ENCODE data around the gene STRN3.
"Not testable (repeated sequence)": the region's sequence is repeated elsewhere in the genome, so short reads cannot be mapped to it uniquely, and the experiment has no call there.

The STRN3 gene

GRCh38 chr14:30999038-30999773 lies 27.0 kb downstream of the STRN3 start:
- no peak for DNase-seq

- no peak for DNase-seq
Measured at GRCh38 chr14:30998100-30998706, 28.0 kb downstream of the STRN3 start.

GRCh38 chr14:30996892-30997659 lies 29.1 kb downstream of the STRN3 start:
- DNase-seq, result no peak

- no peak for DNase-seq
Measured at GRCh38 chr14:30995689-30996088, 30.5 kb downstream of the STRN3 start.

- no peak for DNase-seq
Measured at GRCh38 chr14:30994681-30995620, 31.2 kb downstream of the STRN3 start.

DNA sequence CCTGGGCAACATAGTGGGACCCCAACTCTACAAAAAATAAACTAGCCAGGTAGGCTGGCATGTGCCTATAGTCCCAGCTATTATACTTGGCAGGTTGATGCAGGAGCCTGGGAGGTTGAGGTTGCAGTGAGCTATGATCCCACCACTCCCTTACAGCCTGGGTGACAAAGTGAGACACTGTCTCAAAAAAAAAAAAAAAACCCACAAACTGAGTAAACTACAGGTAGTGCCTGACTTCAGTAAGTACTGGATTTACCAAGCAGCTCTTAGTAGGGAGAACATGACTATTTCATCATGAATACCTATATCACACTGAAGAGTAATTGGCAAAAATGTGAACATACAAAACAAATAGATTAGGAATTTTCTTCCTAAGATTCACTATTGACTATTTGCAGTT lies 33.1 kb downstream of the STRN3 start:
- no peak for DNase-seq

DNA sequence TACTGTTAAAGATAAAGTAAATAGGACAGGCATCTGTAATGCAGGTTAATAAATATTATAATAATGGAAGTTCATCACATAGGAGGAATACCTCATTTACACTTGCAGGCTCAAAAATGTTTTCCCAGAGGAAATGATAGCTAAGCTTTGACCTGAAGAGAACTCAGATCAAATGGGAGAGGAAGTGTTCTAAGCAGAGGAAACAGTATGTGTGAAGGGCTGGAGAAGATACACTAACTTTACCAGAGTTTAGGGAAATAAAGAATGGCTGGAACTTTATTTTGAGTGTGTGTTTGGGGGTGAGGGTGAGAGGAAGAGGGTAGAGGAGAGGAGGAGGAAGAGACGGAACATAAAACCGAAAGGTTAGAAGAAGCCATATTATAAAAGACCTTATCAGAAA lies 34.8 kb downstream of the STRN3 start:
- DNase-seq, result no peak

DNA sequence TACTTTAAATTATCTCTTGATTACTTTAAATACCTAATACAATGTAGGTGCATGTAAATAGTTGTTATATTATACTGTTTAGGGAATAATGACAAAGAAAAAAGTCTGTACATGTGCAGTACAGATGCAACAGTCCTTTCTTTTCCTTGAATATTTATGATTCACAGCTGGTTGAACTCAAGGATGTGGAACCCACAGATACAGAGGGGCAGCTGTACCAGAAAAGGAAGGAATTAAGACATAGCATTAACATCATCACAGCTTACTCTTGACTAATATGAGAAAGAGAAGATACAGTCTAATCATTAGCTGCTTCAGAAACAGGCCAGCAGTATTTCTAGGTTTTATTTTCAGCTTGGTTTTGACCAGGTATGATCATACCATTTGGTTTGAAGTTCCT lies 35.4 kb downstream of the STRN3 start:
- no peak for DNase-seq

DNA sequence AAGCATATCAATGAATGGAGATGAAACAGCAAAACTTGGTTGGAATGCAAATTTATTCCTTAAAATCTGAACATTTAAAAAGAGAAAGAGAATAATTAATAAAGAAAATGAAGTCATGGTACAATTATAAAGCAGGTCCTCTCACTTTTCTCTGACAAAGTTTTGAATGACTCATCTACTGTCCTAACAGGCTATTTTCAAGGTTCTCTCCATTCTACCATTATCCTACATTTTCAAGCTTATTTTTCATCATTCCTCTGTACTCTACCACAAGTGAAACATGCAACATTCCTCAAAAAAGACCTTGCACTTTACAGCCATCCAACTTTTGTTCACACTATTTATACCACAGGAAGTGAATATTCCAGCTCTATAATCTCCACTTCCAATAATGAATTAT lies 37.7 kb downstream of the STRN3 start:
- DNase-seq, result no peak

GRCh38 chr14:30985796-30986195 lies 40.4 kb downstream of the STRN3 start:
- DNase-seq, result no peak

DNA sequence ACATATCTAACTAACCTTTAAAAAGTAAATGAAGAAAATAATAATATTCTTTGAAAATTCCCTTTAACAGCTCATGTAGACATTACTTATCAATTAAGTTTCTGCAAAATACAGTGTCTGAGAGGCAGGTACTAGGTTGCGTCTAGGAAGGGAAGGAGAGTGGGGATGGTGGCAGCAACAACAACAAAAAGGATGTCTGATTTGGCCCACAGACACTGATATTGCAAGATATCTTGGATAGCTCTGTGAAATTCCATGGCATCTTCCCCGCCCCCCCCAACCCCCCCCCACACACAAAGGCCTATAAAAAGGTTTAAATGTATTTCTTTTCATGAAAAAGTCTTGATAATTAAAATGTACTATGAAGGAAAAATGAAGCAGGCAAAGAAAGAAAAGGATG lies 42.3 kb downstream of the STRN3 start:
- no peak for DNase-seq

DNA sequence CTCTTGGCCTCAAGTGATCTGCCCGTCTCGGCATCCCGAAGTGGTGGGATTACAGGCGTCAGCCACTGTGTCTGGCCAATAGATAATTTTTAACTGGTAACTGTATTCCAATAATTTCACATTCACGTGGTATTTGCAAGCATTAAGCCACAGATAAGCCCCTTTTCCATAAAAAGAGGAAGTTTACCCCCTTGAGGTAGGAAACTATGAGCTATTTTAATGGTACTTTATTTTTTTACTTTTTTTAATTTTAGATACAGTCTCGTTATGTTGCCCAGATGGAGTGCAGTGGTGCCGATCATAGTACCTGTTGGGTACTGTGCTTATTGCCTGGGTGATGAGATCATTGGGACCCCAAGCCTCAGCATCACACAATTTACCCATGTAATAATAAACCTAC lies 43.6 kb downstream of the STRN3 start:
- DNase-seq, result no peak

DNA sequence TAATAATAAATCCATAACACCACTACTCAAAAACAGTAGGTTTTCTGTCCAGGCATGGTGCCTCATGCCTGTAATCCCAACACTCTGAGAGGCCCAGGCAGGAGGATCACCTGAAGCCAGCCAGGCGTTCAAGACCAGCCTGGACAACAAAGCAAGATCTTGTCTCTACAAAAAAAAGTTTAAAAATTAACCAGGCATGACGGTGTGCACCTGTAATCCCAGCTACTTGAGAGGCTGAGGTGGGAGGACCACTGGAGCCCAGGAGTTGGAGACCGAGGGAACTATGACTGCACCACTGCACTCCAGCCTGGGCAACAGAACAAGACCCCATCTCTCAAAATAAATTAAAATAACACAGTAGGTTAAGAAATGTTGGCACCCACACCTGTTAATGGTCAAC lies 45.2 kb downstream of the STRN3 start:
- DNase-seq, result no peak

- not testable (repeated sequence) for DNase-seq
Measured at GRCh38 chr14:30980106-30980704, 46.0 kb downstream of the STRN3 start.

DNA sequence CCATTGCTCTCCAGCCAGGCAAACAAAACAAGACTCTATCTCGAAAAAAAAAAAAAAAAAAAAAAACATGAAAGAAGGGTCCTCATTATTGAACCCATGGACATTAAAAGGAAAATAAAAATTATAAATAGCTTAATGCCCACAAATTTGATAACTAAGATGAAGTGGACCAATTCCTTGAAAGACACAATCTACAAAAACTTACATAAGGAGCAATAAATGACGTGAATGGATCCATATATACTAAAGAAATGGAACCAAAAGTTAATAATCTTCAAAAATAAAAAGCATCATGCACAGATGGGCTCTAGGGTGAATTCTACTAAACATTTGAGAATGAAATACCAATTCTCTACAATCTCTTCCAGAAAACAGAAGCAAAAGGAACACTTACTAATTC lies 48.4 kb downstream of the STRN3 start:
- no peak for DNase-seq

GRCh38 chr14:30974628-30975027 lies 51.6 kb downstream of the STRN3 start:
- no peak for DNase-seq

DNA sequence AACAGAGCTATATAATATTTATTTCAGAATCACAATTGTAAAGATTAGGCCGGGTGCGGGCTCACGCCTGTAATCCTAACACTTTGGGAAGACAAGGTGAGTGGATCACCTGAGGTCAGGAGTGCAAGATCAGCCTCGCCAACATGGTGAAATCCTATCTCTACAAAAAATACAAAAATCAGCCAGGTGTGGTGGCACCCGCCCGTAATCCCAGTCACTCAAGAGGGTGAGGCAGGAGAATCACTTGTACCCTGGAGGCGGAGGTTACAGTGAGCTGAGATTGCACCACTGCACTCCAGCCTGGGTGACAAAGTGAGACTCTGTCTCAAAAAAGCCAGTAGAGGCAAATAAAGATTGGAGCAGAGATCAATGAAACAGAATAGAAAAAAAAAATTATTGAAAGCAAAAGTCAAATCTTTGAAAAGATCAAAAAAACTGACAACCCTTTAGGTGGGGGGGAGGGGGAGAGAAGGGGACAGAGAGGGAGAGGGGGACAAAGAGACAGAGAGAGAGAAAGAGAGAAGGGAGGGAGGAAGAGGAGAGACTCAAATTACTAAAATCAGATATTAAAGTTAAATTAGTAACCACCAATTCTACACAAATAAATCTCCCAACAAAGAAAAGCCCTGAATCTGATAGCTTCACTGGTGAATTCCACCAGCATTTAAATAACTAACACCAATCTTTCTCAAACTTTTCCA lies 53.1 kb downstream of the STRN3 start:
- no peak for DNase-seq

DNA sequence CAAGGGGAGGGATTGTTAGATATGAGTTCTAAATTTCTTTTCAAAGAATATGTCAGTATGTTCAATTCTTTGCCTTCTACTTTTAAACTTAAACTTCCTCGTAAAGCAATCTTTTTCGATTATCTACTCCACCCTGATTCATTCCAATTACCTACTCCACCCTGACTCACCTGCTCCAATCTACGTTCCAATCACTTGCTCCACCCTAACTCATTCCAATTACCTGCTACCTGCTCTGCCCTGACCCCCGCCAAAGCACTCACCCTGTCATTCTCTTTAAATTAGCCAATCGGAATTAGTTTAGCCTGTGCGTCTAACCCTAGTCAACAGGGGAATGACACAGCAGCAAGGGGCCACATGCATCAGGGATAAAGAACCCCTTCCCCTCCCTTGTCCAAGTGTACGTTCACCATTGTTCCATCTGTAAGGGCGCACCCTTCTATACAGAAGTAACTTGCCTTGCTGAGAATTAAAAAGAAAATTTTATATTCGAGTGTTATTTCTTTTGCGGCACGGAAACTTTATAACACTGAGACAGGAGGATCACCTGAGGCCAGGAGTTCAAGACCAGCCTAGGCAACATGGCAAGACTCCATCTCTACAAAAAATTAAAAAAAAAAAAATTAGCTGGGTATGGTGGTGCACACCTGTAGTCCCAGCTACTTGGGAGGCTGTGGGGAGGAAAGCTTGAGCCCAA lies 54.0 kb downstream of the STRN3 start:
- not testable (repeated sequence) for DNase-seq

GRCh38 chr14:30971586-30971985 lies 54.6 kb downstream of the STRN3 start:
- no peak for DNase-seq

DNA sequence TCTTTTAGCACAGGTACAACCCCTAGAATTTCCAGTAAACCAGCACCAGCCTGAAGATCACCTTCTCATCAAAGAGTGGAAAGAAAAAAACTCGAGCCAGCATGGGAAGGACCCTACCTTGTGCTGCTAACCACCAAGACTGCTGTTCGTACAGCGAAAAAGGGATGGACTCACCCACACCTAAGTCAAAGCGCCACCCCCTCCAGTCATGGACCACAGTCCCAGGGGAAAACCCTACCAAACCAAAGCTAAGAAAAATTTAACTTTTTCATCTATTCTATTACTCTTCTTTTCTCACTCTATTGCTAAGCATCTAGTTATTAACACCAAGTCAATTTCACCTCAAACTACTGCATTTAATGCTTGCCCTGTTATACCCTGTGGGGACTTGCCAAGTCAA lies 56.4 kb downstream of the STRN3 start:
- DNase-seq, result not testable (repeated sequence)
